K562 (cell line): ENCODE measurements around the gene TTC31. TPM values are rescaled to one million over a fixed set of nuclear protein-coding genes. Genes with fewer than 3 reads are reported as not detected.
A peak's percentile ranks its signal among the peaks of the same experiment; 100 is the strongest.

Experiments used
- CSDE1 ChIP-seq, 2 experiments: fragments of 450-650 bp; IDR thresholded peaks; 2 replicates each; pipeline ENCODE4 v1.6.1; 2016; ENCODE audit warnings: mild to moderate bottlenecking in 1 of 2
- ESRRB ChIP-seq: fragments of 250-450 bp; sonication (Bioruptor Pico); IDR thresholded peaks from 2 replicates; pipeline ENCODE4 v1.5.0; 2020; ENCODE audit warnings: mild to moderate bottlenecking, moderate library complexity, borderline replicate concordance
- KDM1A ChIP-seq, 2 experiments: fragments of 450-650 bp; IDR thresholded peaks; 2 replicates each; pipeline ENCODE4 v1.6.1; 2016; ENCODE audit warnings: mild to moderate bottlenecking in 2 of 2
- MAZ ChIP-seq, 2 experiments: fragments of 450-650 bp in 1 of 2; sonication (generic) in 1 of 2; formaldehyde crosslinking; IDR thresholded peaks in 1 of 2; conservative IDR thresholded peaks in 1 of 2; 2 replicates each; pipeline versions ENCODE4 v1.4.0 to v1.5.0; 2020; ENCODE audit warnings: mild to moderate bottlenecking in 1 of 2, missing genetic modification reagents in 1 of 2
- PML ChIP-seq: IDR thresholded peaks from 2 replicates; pipeline ENCODE4 v1.6.1; 2012; ENCODE audit warnings: low read length, inconsistent platforms
- PRDM10 ChIP-seq: fragments of 450-650 bp; IDR thresholded peaks from 2 replicates; pipeline ENCODE4 v1.6.1; 2018; ENCODE audit not compliant: partially characterized antibody
- RNF219 ChIP-seq: fragments of 250-450 bp; sonication (Bioruptor Pico); IDR thresholded peaks from 2 replicates; pipeline ENCODE4 v1.5.0; 2022; ENCODE audit warnings: mild to moderate bottlenecking
- TAF7 ChIP-seq: fragments of 450-650 bp; IDR thresholded peaks from 2 replicates; pipeline ENCODE4 v1.6.1; 2016; ENCODE audit warnings: missing genetic modification characterization, missing compliant biosample characterization
- THRA ChIP-seq: fragments of 450-650 bp; IDR thresholded peaks from 2 replicates; pipeline ENCODE4 v1.6.1; 2017; ENCODE audit warnings: mild to moderate bottlenecking, moderate library complexity
- polyA plus RNA-seq, 8 experiments: library from polyadenylated mRNA; depleted of rRNA in 4 of 8; stranded (reverse) in 5 of 8; unstranded in 3 of 8; fragments of >200 nt; fragmentation: Nextera tagmentation in 2 of 8; fragmentation: Illumina TruSeq in 1 of 8; extraction: Ambion mirVana in 2 of 8; extraction: Trizol in 1 of 8; gene quantifications; 2 replicates each; pipeline versions ENCODE4 v1.2.1 to v1.2.3, GENCODE V29; 2011 to 2014; ENCODE audit warnings: inconsistent platforms in 1 of 8, missing spikeins in 1 of 8
- total RNA-seq, 7 experiments: library from RNA; depleted of rRNA in 6 of 7; stranded (reverse); fragments of >200 nt in 6 of 7; fragmentation: Illumina TruSeq in 2 of 7; extraction: Trizol in 2 of 7; gene quantifications; 2 replicates each; pipeline versions ENCODE4 v1.2.1 to v1.2.3, GENCODE V29; 2011 to 2021; ENCODE audit warnings: low replicate concordance in 1 of 7

TTC31 gene
- total and polyA plus RNA-seq, 9 of the 15 experiments (the other 6 are each of a cell fraction or from before 2014, with no cell fraction given) = 4.7 to 30.5 (median 15.9) TPM

GRCh38 chr2:74439803-74440377 lies 43.0 kb upstream of the TTC31 start (continued):
- TF ChIP-seq THRA = no peak
- no peak for TF ChIP-seq KDM1A (IDR thresholded peaks at IDR 0.05)
- 0 out of 4 replicates have a peak, but pooled peaks of 1 of the 2 experiments have one; percentile 60 for TF ChIP-seq MAZ (CRISPR knock-in tag; conservative IDR thresholded peaks at IDR 0.05 in 1 of 2, IDR thresholded peaks at IDR 0.05 in 1 of 2)
- TF ChIP-seq ESRRB (CRISPR knock-in tag) = no peak
- no peak for TF ChIP-seq PML
- TF ChIP-seq CSDE1 (IDR thresholded peaks at IDR 0.05) = no peak
- TF ChIP-seq PRDM10 = peak; percentile 48
- TF ChIP-seq RNF219 = no peak
- TF ChIP-seq TAF7 = peak; percentile 10; the same call in 1 of the 2 replicates
